HK-2 (cell line): ENCODE data around the gene MAML3.

ENCODE experiments used
- DNase-seq: peaks from one replicate; pipeline ENCODE4 v3.0.0-alpha.2; 2018; ENCODE audit not compliant: unreplicated experiment

Gene MAML3

GRCh38 chr4:139686988-139687387, 467.0 kb downstream of the MAML3 start:
- DNase-seq: no peak

- DNase-seq: no peak
These were observed 467.9 kb downstream of the MAML3 start for GRCh38 chr4:139686130-139686529.

- DNase-seq: no peak
These were observed 468.8 kb downstream of the MAML3 start for GRCh38 chr4:139685180-139685579.

- DNase-seq: no peak
These were observed 469.6 kb downstream of the MAML3 start for GRCh38 chr4:139684351-139684750.

- no peak for DNase-seq
These were observed 471.2 kb downstream of the MAML3 start for GRCh38 chr4:139682741-139683151.

GRCh38 chr4:139682309-139682708, 471.7 kb downstream of the MAML3 start:
- DNase-seq: no peak

- DNase-seq: no peak
These were observed 476.9 kb downstream of the MAML3 start for GRCh38 chr4:139676913-139677585.

GRCh38 chr4:139676365-139676764, 477.6 kb downstream of the MAML3 start:
- DNase-seq: no peak

- no peak for DNase-seq
These were observed 478.3 kb downstream of the MAML3 start for GRCh38 chr4:139675651-139676050.

- no peak for DNase-seq
These were observed 479.0 kb downstream of the MAML3 start for GRCh38 chr4:139674875-139675550.

GRCh38 chr4:139672732-139673131, 481.3 kb downstream of the MAML3 start:
- no peak for DNase-seq

- no peak for DNase-seq
These were observed 481.8 kb downstream of the MAML3 start for GRCh38 chr4:139672215-139672614.

GRCh38 chr4:139670775-139671174, 483.2 kb downstream of the MAML3 start:
- DNase-seq: no peak

GRCh38 chr4:139669890-139670289, 484.1 kb downstream of the MAML3 start:
- DNase-seq: no peak

GRCh38 chr4:139669335-139669734, 484.6 kb downstream of the MAML3 start:
- DNase-seq: no peak

GRCh38 chr4:139668658-139669201, 485.3 kb downstream of the MAML3 start:
- no peak for DNase-seq

GRCh38 chr4:139668036-139668435, 485.9 kb downstream of the MAML3 start:
- no peak for DNase-seq
